HL-60 (cell line): ENCODE measurements around the gene BLMH.

ENCODE experiments used
- CTCF ChIP-seq: IDR thresholded peaks from one replicate; pipeline ENCODE4 v1.5.1; 2011; ENCODE audit warnings: low read length, control low read depth, inconsistent platforms; ENCODE audit not compliant: insufficient read depth
- GABPA ChIP-seq: IDR thresholded peaks from 2 replicates; pipeline ENCODE4 v1.6.1; 2012; ENCODE audit warnings: low read depth
- POLR2AphosphoS5 ChIP-seq: IDR thresholded peaks from 2 replicates; pipeline ENCODE4 v1.6.1; 2012; ENCODE audit warnings: low read depth

GRCh38 chr17:30212750-30213149 lies 79.0 kb downstream of the BLMH start:
- no peak for TF ChIP-seq CTCF
- TF ChIP-seq POLR2AphosphoS5: no peak
- no peak for TF ChIP-seq GABPA
